Heart right ventricle (tissue), 16 donors: ENCODE measurements around the gene BCO2. TPM values are rescaled to one million over a fixed set of nuclear protein-coding genes. Genes with fewer than 3 reads are reported as not detected.

Experiments used
- ATAC-seq, 8 donors: fragments of 200-7000 bp; cut with Tn5 transposase; one replicate each; pipeline ENCODE4 v1.9.1; 2020; ENCODE audit warnings: mild to moderate bottlenecking in 8 of 8, moderate library complexity in 8 of 8, moderate number of reproducible peaks in 1 of 8
- DNase-seq, 2 donors: peaks; one replicate each; pipeline ENCODE4 v3.0.0-alpha.2; 2020
- H3K27ac ChIP-seq, 10 donors: fragments of 200-600 bp; sonication (generic) in 2 of 10; one replicate each; pipeline versions ENCODE4 v1.5.0 to v1.8.0; 2020 to 2022; ENCODE audit warnings: mild to moderate bottlenecking in 3 of 10
- H3K27me3 ChIP-seq, 7 donors: fragments of 200-600 bp; one replicate each; pipeline ENCODE4 v1.8.0; 2021 to 2022; ENCODE audit warnings: mild to moderate bottlenecking in 2 of 7
- H3K36me3 ChIP-seq, 9 donors: fragments of 200-600 bp; sonication (generic) in 1 of 9; one replicate each; pipeline versions ENCODE4 v1.5.0 to v1.8.0; 2020 to 2022; ENCODE audit warnings: mild to moderate bottlenecking in 2 of 9
- H3K4me1 ChIP-seq, 9 donors: fragments of 200-600 bp; sonication (generic) in 1 of 9; one replicate each; pipeline versions ENCODE4 v1.5.0 to v1.8.0; 2020 to 2022; ENCODE audit warnings: mild to moderate bottlenecking in 4 of 9
- H3K4me3 ChIP-seq, 10 donors: fragments of 200-600 bp; sonication (generic) in 2 of 10; one replicate each; pipeline versions ENCODE4 v1.5.0 to v1.8.0; 2020 to 2022; ENCODE audit warnings: mild to moderate bottlenecking in 7 of 10, moderate library complexity in 2 of 10
- H3K9me3 ChIP-seq, 11 donors: fragments of 200-600 bp in 10 of 11; sonication (generic) in 2 of 11; one replicate each; pipeline versions ENCODE4 v1.5.0 to v1.8.0; 2013 to 2022; ENCODE audit warnings: mild to moderate bottlenecking in 2 of 11, control low read depth in 1 of 11, moderate library complexity in 1 of 11
- WGBS, 2 donors: extraction: QIAGEN DNeasy Blood & Tissue Kit; methylation state at CpG; one replicate each; pipeline ENCODE4 v1.1.7; 2013; ENCODE audit warnings: inconsistent platforms in 1 of 2; 5-methylcytosine and 5-hydroxymethylcytosine counted together
- intact Hi-C, 10 donors: fragments of 100-400 bp; cut with DNase I; formaldehyde crosslinking; loops; one replicate each; pipeline versions ENCODE4 v1.11.1 to v1.14.2; 2022
- polyA plus RNA-seq, 2 donors: library from polyadenylated mRNA; stranded (reverse); fragments of 200-250 nt; gene quantifications; one replicate each; pipeline ENCODE4 v1.2.3, GENCODE V29; 2013
- total RNA-seq, 10 donors: library from RNA; stranded (reverse); fragmentation: NEBNext Ultra II Directional in 3 of 10; extraction: Animal tissue kit (Norgen Biotek cat#: 25700) in 3 of 10; gene quantifications; one replicate each; pipeline versions ENCODE4 v1.2.1 to v1.2.4, GENCODE V29; 2021 to 2023
- TF ChIP-seq, protein P1 (sequence below), 9 donors: fragments of 200-600 bp; sonication (generic) in 2 of 9; IDR thresholded peaks; one replicate each; pipeline versions ENCODE4 v1.5.0 to v1.8.0; 2021 to 2022; ENCODE audit warnings: antibody characterized with exemption in 9 of 9, mild to moderate bottlenecking in 5 of 9, moderate library complexity in 1 of 9
- donor health status: Arrhythmogenic right ventricular cardiomyopathy.
- donor health status: ischemic (EF 13 %, LVEDD 7.1; RV severe dilation, severe dysfunction).
- donor health status: healthy with polysubstance abuse.
- donor health status: DM: no; HTN: yes; CAD: no.
- donor health status: DM: no; HTN: no; CAD: no.
- donor health status: ischemic (EF 25% LVEDD 6.9; RV normal size, moderate dysfunction).
- donor health status: ischemic (EF 25% LVEDD 5.7; RV mildly dilated, moderate dysfunction).
- donor health status: healthy.
- donor health status: DM: yes; HTN: yes; CAD: no.
- donor health status: Ischemic cardiomyopathy.
- donor health status: ischemic (EF 35%, LVEDD 5.7; RV mildly dilated, moderate dysfunction).
- donor health status: nonischemic (EF 11% LVEDD 7.7; RV severe dilation, severe dysfunction).
- donor health status: DM: yes; HTN: yes; CAD: no.
- donor health status: PGD.
- donor health status: ischemic (EF 29% LVEDD 5.4; RV normal size, mild dysfunction).
- donor health status: nonischemic (EF 23%, LVEDD 6.1; RV moderate dilation, normal function).

BCO2 gene
- total and polyA plus RNA-seq, 12 donors, result 39.3 to 137 (median 86.5) TPM

DNA sequence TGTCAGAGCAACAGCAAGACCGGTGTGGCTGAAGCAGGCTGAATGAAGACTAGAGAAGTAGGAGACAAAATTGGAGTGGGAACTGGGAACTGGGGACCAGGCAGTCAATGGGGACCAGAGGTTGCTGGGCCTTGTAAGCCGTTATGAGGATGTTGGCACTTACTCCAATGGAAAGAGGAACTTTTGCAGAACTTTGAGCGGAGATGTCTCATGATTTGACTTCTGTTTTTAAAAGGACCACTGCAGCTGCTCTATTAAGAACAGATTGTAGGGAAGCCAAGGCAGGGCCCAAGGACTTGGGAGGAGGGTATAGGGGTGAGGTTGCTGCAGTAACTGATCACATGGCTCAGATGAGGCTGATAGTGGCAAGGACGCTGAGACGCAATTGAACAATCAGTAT, 45.7 kb upstream of the BCO2 start:
- 87 to 91% methylated on average over 5 of the region's 5 CpGs for WGBS, 2 donors
- Histone ChIP-seq H3K36me3 (no peaks in the 10 kb centered on the region), H3K27me3 (no peaks in the 10 kb centered on the region), H3K4me3 (no peak overlapping the region), H3K9me3 (no peaks in the 10 kb centered on the region), H3K4me1 (peaks cover 0 to 14% (median 0%) of the 10 kb centered on the region in 9 donors), H3K27ac (no peak overlapping the region)
- intact Hi-C loops, result no loop called here
- TF ChIP-seq, protein P1, sequence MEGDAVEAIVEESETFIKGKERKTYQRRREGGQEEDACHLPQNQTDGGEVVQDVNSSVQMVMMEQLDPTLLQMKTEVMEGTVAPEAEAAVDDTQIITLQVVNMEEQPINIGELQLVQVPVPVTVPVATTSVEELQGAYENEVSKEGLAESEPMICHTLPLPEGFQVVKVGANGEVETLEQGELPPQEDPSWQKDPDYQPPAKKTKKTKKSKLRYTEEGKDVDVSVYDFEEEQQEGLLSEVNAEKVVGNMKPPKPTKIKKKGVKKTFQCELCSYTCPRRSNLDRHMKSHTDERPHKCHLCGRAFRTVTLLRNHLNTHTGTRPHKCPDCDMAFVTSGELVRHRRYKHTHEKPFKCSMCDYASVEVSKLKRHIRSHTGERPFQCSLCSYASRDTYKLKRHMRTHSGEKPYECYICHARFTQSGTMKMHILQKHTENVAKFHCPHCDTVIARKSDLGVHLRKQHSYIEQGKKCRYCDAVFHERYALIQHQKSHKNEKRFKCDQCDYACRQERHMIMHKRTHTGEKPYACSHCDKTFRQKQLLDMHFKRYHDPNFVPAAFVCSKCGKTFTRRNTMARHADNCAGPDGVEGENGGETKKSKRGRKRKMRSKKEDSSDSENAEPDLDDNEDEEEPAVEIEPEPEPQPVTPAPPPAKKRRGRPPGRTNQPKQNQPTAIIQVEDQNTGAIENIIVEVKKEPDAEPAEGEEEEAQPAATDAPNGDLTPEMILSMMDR (IDR thresholded peaks at IDR 0.05), result no peak
- peak in 7 of 8 donors; percentile 52 to 80 (median 64) for ATAC-seq
- peak in 1 of 2 donors; percentile 6 for DNase-seq

DNA sequence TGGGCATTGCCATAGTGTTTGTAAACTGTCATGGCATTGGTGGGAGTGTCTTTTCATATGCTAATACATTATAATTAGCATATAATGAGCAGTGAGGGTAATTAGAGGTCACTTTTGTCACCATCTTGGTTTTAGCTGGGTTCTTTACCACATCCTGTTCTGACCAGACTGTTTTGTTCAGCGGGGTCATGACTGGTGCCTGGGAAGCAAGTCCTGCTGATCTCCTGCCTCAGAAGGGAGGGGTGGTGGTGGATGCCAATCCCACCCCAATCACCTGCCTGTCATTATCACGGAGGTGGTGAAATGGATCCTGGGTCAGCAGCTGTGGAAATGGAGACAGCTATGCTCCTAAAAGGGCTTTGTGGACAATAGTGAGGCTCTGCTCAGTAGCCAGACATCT, 42.6 kb upstream of the BCO2 start:
- WGBS, 2 donors, result 80 to 81% methylated on average over 2 of the region's 2 CpGs
- no peak overlapping the region for H3K4me3 ChIP-seq
- no peak for ATAC-seq
- intact Hi-C loops, result no loop called here
- no peaks in the 10 kb centered on the region for H3K9me3 ChIP-seq
- no peaks in the 10 kb centered on the region for H3K36me3 ChIP-seq
- no peaks in the 10 kb centered on the region for H3K27me3 ChIP-seq
- peaks cover 0 to 14% (median 0%) of the 10 kb centered on the region in 9 donors for H3K4me1 ChIP-seq
- no peak overlapping the region for H3K27ac ChIP-seq
- TF ChIP-seq, protein P1 (IDR thresholded peaks at IDR 0.05), result no peak
- no peak for DNase-seq

DNA sequence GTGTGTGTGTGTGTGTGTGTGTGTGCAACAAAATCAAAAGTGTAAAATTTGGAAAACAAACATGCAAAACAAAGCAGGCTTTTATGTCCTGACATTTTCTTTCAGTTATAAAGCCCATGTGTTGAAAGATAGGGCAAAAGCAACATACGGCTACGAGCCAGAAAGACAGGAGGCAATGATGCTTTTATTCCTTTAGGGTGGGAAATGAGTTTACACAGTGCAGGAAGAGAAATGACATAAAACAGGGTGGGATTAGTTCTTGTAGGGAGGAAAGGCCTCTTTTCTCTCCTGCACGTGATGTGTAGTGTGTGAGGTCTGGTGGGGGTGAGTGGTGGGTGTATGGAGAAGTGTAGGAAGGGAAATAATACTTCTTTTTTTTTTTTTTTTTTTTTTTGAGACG, 40.8 kb upstream of the BCO2 start:
- no peaks in the 10 kb centered on the region for H3K36me3 ChIP-seq
- no peak overlapping the region for H3K27ac ChIP-seq
- no peaks in the 10 kb centered on the region for H3K9me3 ChIP-seq
- ATAC-seq (no peak), DNase-seq (no peak)
- WGBS, 2 donors, result 84 to 86% methylated on average over 2 to 3 of the region's 4 CpGs
- TF ChIP-seq, protein P1 (IDR thresholded peaks at IDR 0.05), result no peak
- H3K4me3 ChIP-seq, result no peak overlapping the region
- intact Hi-C loops, result no loop called here
- H3K27me3 ChIP-seq, result no peaks in the 10 kb centered on the region
- peaks cover 0 to 6% (median 0%) of the 10 kb centered on the region in 9 donors for H3K4me1 ChIP-seq

DNA sequence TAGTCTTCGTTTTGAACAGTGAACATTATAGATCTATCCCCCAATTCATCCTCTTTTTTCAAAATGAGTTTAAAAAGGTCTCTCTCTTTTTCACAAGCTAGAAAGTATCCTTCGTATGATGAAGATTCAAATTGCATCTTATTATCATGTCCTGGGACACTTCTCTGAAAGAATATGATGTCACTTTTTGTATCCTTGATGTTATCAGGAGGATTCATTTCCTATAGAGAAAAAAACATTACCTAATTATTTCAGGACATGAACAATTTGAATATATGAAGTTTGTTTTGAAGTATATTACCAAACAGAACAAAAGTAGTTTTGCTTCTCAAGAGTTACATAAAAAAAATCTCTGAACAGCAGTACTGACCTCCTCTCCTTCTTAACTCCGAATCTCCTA, 31.7 kb upstream of the BCO2 start:
- TF ChIP-seq, protein P1 (IDR thresholded peaks at IDR 0.05), result no peak
- Histone ChIP-seq H3K4me3 (no peak overlapping the region), H3K36me3 (peaks cover 0 to 22% (median 0%) of the 10 kb centered on the region in 9 donors), H3K4me1 (peaks cover 0 to 6% (median 0%) of the 10 kb centered on the region in 9 donors), H3K27ac (no peak overlapping the region), H3K9me3 (peaks cover 0 to 15% (median 6%) of the 10 kb centered on the region in 11 donors), H3K27me3 (no peaks in the 10 kb centered on the region)
- WGBS, 2 donors, result 87 to 88% methylated on average over 3 of the region's 3 CpGs
- DNase-seq, result no peak
- no peak for ATAC-seq
- intact Hi-C loops, result loop anchor here in 1 of 10 donors (1.0 kb wide), 1 partner anchor 21 kb away; the partner anchor contains the start of gene IL18
